NCI-H2227 treated with DMSO at 0.1 percent for 48 hours (cell line): ENCODE results near the gene ZC3HAV1.
"Not testable (repeated sequence)": the region's sequence is repeated elsewhere in the genome, so short reads cannot be mapped to it uniquely, and the experiment has no call there.

Source experiments
- DNase-seq: peaks from one replicate; lab custom pipeline; 2025; lab: John Stamatoyannopoulos, UW

The ZC3HAV1 gene

GRCh38 chr7:139112316-139112715 lies 2.8 kb upstream of the ZC3HAV1 start:
- DNase-seq = no peak

- DNase-seq = no peak
Observed at GRCh38 chr7:139111811-139112301, 2.3 kb upstream of the ZC3HAV1 start.

GRCh38 chr7:139111147-139111546 lies 1.6 kb upstream of the ZC3HAV1 start:
- DNase-seq = no peak

- DNase-seq = no peak
Observed at GRCh38 chr7:139109983-139110411, 477 bp upstream of the ZC3HAV1 start.

GRCh38 chr7:139108266-139109187 lies 993 bp downstream of the ZC3HAV1 start:
- peak; percentile 37 for DNase-seq

GRCh38 chr7:139106959-139107358 lies 2.6 kb downstream of the ZC3HAV1 start:
- no peak for DNase-seq

GRCh38 chr7:139106227-139106626 lies 3.3 kb downstream of the ZC3HAV1 start:
- DNase-seq = not testable (repeated sequence)

GRCh38 chr7:139105484-139105883 lies 4.0 kb downstream of the ZC3HAV1 start:
- no peak for DNase-seq

GRCh38 chr7:139104091-139104450 lies 5.4 kb downstream of the ZC3HAV1 start:
- DNase-seq = no peak

- no peak for DNase-seq
Observed at GRCh38 chr7:139103057-139103815, 6.3 kb downstream of the ZC3HAV1 start.

- DNase-seq = not testable (repeated sequence)
Observed at GRCh38 chr7:139101637-139102158, 7.8 kb downstream of the ZC3HAV1 start.

- no peak for DNase-seq
Observed at GRCh38 chr7:139099172-139099947, 10.2 kb downstream of the ZC3HAV1 start.

- DNase-seq = peak; percentile 55
Observed at GRCh38 chr7:139095194-139095659, 14.3 kb downstream of the ZC3HAV1 start.

- peak; percentile 14 for DNase-seq
Observed at GRCh38 chr7:139094596-139094995, 14.9 kb downstream of the ZC3HAV1 start.

GRCh38 chr7:139094030-139094429 lies 15.5 kb downstream of the ZC3HAV1 start:
- DNase-seq = no peak

GRCh38 chr7:139093512-139093911 lies 16.0 kb downstream of the ZC3HAV1 start:
- not testable (repeated sequence) for DNase-seq

- no peak for DNase-seq
Observed at GRCh38 chr7:139092090-139092796, 17.3 kb downstream of the ZC3HAV1 start.

GRCh38 chr7:139091677-139091996 lies 17.9 kb downstream of the ZC3HAV1 start:
- DNase-seq = no peak

- DNase-seq = no peak
Observed at GRCh38 chr7:139089118-139089517, 20.4 kb downstream of the ZC3HAV1 start.

- no peak for DNase-seq
Observed at GRCh38 chr7:139088268-139088667, 21.3 kb downstream of the ZC3HAV1 start.

GRCh38 chr7:139087212-139087611 lies 22.3 kb downstream of the ZC3HAV1 start:
- no peak for DNase-seq
